Stimulated activated naive CD8-positive, alpha-beta T cell treated with anti-CD3 and anti-CD28 coated beads, Interleukin-15, amount 100 ng/mL, for 72 hours (primary cell): ENCODE measurements around the gene FMNL2.

ENCODE experiments used
- ATAC-seq: fragments of 150-1000 bp; cut with Tn5 transposase; 2 replicates; pipeline ENCODE4 v1.10.0; 2021; ENCODE audit warnings: mild to moderate bottlenecking, moderate library complexity
- DNase-seq, 2 donors: peaks; one replicate each; pipeline ENCODE4 v3.0.0; 2021 to 2022
- H3K27ac Mint-ChIP-seq, 2 donors: one replicate each; pipeline ENCODE4 v1.8.0; 2022; ENCODE audit warnings: mild to moderate bottlenecking in 2 of 2, mixed read lengths in 2 of 2, moderate library complexity in 2 of 2
- H3K27me3 Mint-ChIP-seq: one replicate; pipeline ENCODE4 v1.8.0; 2022; ENCODE audit warnings: mixed read lengths
- H3K4me1 Mint-ChIP-seq: one replicate; pipeline ENCODE4 v1.8.0; 2022; ENCODE audit warnings: mild to moderate bottlenecking, mixed read lengths
- H3K4me3 Mint-ChIP-seq, 2 donors: one replicate each; pipeline ENCODE4 v1.8.0; 2022; ENCODE audit warnings: mild to moderate bottlenecking in 2 of 2, mixed read lengths in 2 of 2, moderate library complexity in 1 of 2
- H3K9me3 Mint-ChIP-seq, 2 donors: one replicate each; pipeline ENCODE4 v1.8.0; 2022; ENCODE audit warnings: mixed read lengths in 2 of 2

The FMNL2 gene

DNA sequence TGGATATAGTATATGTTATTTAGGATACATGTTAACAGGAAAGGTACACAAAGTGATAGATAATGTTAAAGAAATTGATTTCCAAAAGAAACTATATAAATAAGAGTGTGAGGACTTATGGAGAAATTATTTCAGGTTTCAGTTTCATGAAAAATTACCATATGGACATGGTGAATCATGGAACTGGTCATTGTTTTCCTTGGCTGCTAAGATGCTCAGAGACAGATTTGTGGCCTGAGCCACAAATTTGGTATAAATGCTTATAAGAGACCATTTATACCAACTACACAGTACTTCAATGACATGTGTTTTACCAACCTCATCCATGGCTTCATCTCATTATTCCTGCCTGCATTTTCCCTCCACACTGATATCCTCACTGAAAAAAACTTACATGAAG is 188.1 kb downstream of the FMNL2 start:
- H3K4me1 Mint-ChIP-seq = no peaks in the 10 kb centered on the region
- peaks cover 0 to 5% of the 10 kb centered on the region in 2 donors for H3K9me3 Mint-ChIP-seq
- peaks cover 13% of the 10 kb centered on the region for H3K27me3 Mint-ChIP-seq
- no peak overlapping the region for H3K27ac Mint-ChIP-seq
- H3K4me3 Mint-ChIP-seq = no peak overlapping the region
- DNase-seq = no peak
- ATAC-seq = no peak

- peaks cover 0 to 5% of the 10 kb centered on the region in 2 donors for H3K9me3 Mint-ChIP-seq
- peaks cover 13% of the 10 kb centered on the region for H3K27me3 Mint-ChIP-seq
- H3K4me1 Mint-ChIP-seq = no peaks in the 10 kb centered on the region
- no peak overlapping the region for H3K27ac Mint-ChIP-seq
- ATAC-seq (peak; percentile 31), DNase-seq (no peak)
- no peak overlapping the region for H3K4me3 Mint-ChIP-seq
Observed at GRCh38 chr2:152525277-152525838, 190.4 kb downstream of the FMNL2 start.

DNA sequence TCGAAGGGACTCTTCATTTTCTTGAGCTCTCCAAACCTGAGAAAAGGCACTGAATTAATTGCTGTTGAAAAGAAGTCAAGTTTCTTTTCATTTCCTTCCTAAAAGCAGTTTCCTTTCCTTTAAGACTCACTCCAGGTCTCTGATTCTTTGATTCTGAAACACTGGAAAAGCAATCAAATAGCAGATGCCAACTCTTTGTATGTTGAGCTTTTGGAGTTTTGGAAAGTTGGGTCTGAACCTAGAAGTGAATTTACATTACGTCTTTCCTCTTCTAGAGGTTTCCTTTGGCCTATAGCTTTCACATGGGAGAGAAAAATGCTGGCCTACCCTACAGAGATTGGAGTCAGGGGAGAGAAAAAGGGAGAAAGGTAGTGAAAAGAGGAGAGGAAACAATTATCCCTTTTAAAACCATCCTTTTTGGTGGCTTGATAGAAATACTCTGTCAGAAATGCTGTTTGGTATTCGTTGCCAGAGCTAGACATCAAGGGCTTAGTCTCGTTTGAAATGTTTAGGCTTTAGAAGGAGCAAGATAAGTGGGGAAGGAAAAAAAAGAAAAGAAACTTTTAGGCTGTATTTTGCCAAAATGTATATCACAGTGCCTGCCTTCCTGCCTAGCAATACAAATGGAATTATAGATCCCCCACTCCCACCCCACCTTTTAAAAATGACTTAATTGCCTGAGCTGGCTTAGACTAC is 194.6 kb downstream of the FMNL2 start:
- Mint-ChIP-seq H3K9me3 (no peaks in the 10 kb centered on the region), H3K27ac (no peak overlapping the region)
- no peak for ATAC-seq

GRCh38 chr2:152532241-152532640 is 197.3 kb downstream of the FMNL2 start:
- H3K4me1 Mint-ChIP-seq = no peaks in the 10 kb centered on the region
- H3K27me3 Mint-ChIP-seq = no peaks in the 10 kb centered on the region
- no peak overlapping the region for H3K27ac Mint-ChIP-seq
- no peak overlapping the region for H3K4me3 Mint-ChIP-seq
- ATAC-seq = no peak
- DNase-seq = no peak
- no peaks in the 10 kb centered on the region for H3K9me3 Mint-ChIP-seq

More for the DNA sequence above, 194.6 kb downstream of the FMNL2 start:
- DNase-seq = no peak
- Mint-ChIP-seq H3K27me3 (peaks cover 13% of the 10 kb centered on the region), H3K4me3 (no peak overlapping the region), H3K4me1 (no peaks in the 10 kb centered on the region)

GRCh38 chr2:152534460-152535135 is 199.6 kb downstream of the FMNL2 start:
- no peak for ATAC-seq
- H3K9me3 Mint-ChIP-seq = no peaks in the 10 kb centered on the region

GRCh38 chr2:152537081-152537651 is 202.2 kb downstream of the FMNL2 start:
- ATAC-seq = no peak

More at GRCh38 chr2:152534460-152535135, 199.6 kb downstream of the FMNL2 start:
- H3K27me3 Mint-ChIP-seq = no peaks in the 10 kb centered on the region
- no peak overlapping the region for H3K4me3 Mint-ChIP-seq
- no peaks in the 10 kb centered on the region for H3K4me1 Mint-ChIP-seq
- DNase-seq = no peak
- no peak overlapping the region for H3K27ac Mint-ChIP-seq

GRCh38 chr2:152539424-152539823 is 204.4 kb downstream of the FMNL2 start:
- Mint-ChIP-seq H3K27me3 (no peaks in the 10 kb centered on the region), H3K4me1 (no peaks in the 10 kb centered on the region), H3K27ac (no peak overlapping the region), H3K4me3 (no peak overlapping the region), H3K9me3 (no peaks in the 10 kb centered on the region)
- ATAC-seq = no peak
- no peak for DNase-seq

More at GRCh38 chr2:152537081-152537651, 202.2 kb downstream of the FMNL2 start:
- Mint-ChIP-seq H3K4me1 (no peaks in the 10 kb centered on the region), H3K4me3 (no peak overlapping the region), H3K27me3 (no peaks in the 10 kb centered on the region), H3K9me3 (no peaks in the 10 kb centered on the region), H3K27ac (no peak overlapping the region)
- no peak for DNase-seq

GRCh38 chr2:152541712-152542111 is 206.7 kb downstream of the FMNL2 start:
- no peak for ATAC-seq
- Mint-ChIP-seq H3K4me1 (no peaks in the 10 kb centered on the region), H3K27me3 (no peaks in the 10 kb centered on the region), H3K4me3 (no peak overlapping the region), H3K9me3 (no peaks in the 10 kb centered on the region), H3K27ac (no peak overlapping the region)
- DNase-seq = no peak

- H3K4me3 Mint-ChIP-seq = no peak overlapping the region
- ATAC-seq = no peak
- H3K4me1 Mint-ChIP-seq = no peaks in the 10 kb centered on the region
- no peak for DNase-seq
- H3K27me3 Mint-ChIP-seq = no peaks in the 10 kb centered on the region
- H3K9me3 Mint-ChIP-seq = no peaks in the 10 kb centered on the region
- no peak overlapping the region for H3K27ac Mint-ChIP-seq
Observed at GRCh38 chr2:152542337-152542994, 207.5 kb downstream of the FMNL2 start.

GRCh38 chr2:152542995-152543481 is 208.1 kb downstream of the FMNL2 start:
- Mint-ChIP-seq H3K4me3 (no peak overlapping the region), H3K27me3 (no peaks in the 10 kb centered on the region), H3K9me3 (no peaks in the 10 kb centered on the region), H3K4me1 (no peaks in the 10 kb centered on the region), H3K27ac (no peak overlapping the region)
- ATAC-seq = no peak
- no peak for DNase-seq

GRCh38 chr2:152543717-152544116 is 208.7 kb downstream of the FMNL2 start:
- no peak overlapping the region for H3K27ac Mint-ChIP-seq
- no peaks in the 10 kb centered on the region for H3K27me3 Mint-ChIP-seq
- no peaks in the 10 kb centered on the region for H3K9me3 Mint-ChIP-seq
- H3K4me1 Mint-ChIP-seq = no peaks in the 10 kb centered on the region
- DNase-seq = no peak
- no peak overlapping the region for H3K4me3 Mint-ChIP-seq
- ATAC-seq = no peak

DNA sequence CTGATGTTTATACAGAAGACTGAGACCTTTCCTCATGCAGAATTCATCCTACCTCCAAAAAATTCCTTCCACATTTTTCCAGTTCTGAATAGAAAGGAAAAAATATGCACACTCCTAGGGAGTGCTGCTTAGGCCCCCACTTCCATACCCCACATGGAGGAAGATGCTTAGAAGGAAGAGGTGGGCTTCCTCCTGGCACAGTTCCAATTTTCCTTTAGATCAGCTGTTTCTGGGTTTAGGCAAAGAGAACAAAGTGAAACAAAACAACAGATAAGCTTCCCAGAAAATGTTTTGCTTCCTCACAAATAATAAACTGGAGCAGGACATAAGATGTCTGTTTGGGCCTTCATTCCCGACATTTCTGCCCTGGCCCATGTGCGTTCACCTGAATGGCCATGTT is 209.7 kb downstream of the FMNL2 start:
- Mint-ChIP-seq H3K4me1 (no peaks in the 10 kb centered on the region), H3K4me3 (no peak overlapping the region), H3K9me3 (no peaks in the 10 kb centered on the region), H3K27ac (no peak overlapping the region), H3K27me3 (no peaks in the 10 kb centered on the region)
- DNase-seq = no peak
- no peak for ATAC-seq

- ATAC-seq = no peak
- H3K27ac Mint-ChIP-seq = no peak overlapping the region
- no peaks in the 10 kb centered on the region for H3K9me3 Mint-ChIP-seq
- no peaks in the 10 kb centered on the region for H3K27me3 Mint-ChIP-seq
- H3K4me1 Mint-ChIP-seq = no peaks in the 10 kb centered on the region
- H3K4me3 Mint-ChIP-seq = no peak overlapping the region
- no peak for DNase-seq
Observed at GRCh38 chr2:152546230-152546837, 211.4 kb downstream of the FMNL2 start.

- Mint-ChIP-seq H3K27me3 (no peaks in the 10 kb centered on the region), H3K4me3 (no peak overlapping the region), H3K4me1 (no peaks in the 10 kb centered on the region), H3K9me3 (no peaks in the 10 kb centered on the region), H3K27ac (no peak overlapping the region)
- DNase-seq = no peak
- ATAC-seq = no peak
Observed at GRCh38 chr2:152548111-152548875, 213.3 kb downstream of the FMNL2 start.

DNA sequence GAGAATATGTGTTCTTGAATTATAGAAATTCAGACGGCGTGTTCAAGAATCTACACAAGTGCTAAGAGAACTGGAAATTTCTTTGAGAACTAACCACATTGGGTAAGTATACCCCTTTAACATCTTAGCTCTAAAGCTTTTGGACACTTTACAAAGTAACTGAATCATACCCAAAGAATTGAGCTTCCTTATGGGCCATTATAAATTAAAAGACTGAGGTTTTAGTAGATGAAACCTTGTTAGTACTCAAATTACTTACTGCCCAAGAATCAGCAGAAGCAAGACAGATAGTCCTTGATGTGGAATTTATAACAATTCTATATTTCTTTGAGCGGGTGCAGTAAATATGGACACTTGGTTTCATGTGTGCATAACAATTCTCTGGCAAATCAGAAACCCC is 214.0 kb downstream of the FMNL2 start:
- Mint-ChIP-seq H3K27me3 (no peaks in the 10 kb centered on the region), H3K9me3 (no peaks in the 10 kb centered on the region), H3K4me1 (no peaks in the 10 kb centered on the region), H3K4me3 (no peak overlapping the region), H3K27ac (no peak overlapping the region)
- ATAC-seq (no peak), DNase-seq (no peak)
